WTC11 (cell line): ENCODE measurements around the gene NOXA1.

Experiments used
- ATF3 ChIP-seq: sonication (generic); formaldehyde crosslinking; conservative IDR thresholded peaks from 2 replicates; pipeline ENCODE4 v1.8.1; 2022; ENCODE audit warnings: mild to moderate bottlenecking, missing genetic modification reagents
- CDX4 ChIP-seq: fragments of 250-450 bp; sonication (Bioruptor Pico); IDR thresholded peaks from 2 replicates; pipeline ENCODE4 v1.9.0; 2021; ENCODE audit warnings: moderate library complexity, mild to moderate bottlenecking, inconsistent platforms, borderline replicate concordance
- CTCF ChIP-seq: fragments of 200-600 bp; IDR thresholded peaks from 2 replicates; pipeline ENCODE4 v1.8.0; 2022; ENCODE audit warnings: antibody characterized with exemption
- ETV6 ChIP-seq: sonication (generic); formaldehyde crosslinking; IDR thresholded peaks from 2 replicates; pipeline ENCODE4 v1.8.1; 2022; ENCODE audit warnings: mild to moderate bottlenecking, missing genetic modification reagents
- HMGXB4 ChIP-seq: sonication (generic); formaldehyde crosslinking; IDR thresholded peaks from 2 replicates; pipeline ENCODE4 v1.8.1; 2023; ENCODE audit warnings: mild to moderate bottlenecking, moderate library complexity, missing genetic modification reagents
- IRF2 ChIP-seq: sonication (generic); formaldehyde crosslinking; IDR thresholded peaks from 2 replicates; pipeline ENCODE4 v1.8.0; 2022; ENCODE audit warnings: low read depth, missing genetic modification reagents, borderline replicate concordance
- NR3C1 ChIP-seq: sonication (generic); formaldehyde crosslinking; conservative IDR thresholded peaks from 2 replicates; pipeline ENCODE4 v1.8.1; 2023; ENCODE audit warnings: low read depth, mild to moderate bottlenecking, missing genetic modification reagents
- PRDM15 ChIP-seq: sonication (generic); formaldehyde crosslinking; IDR thresholded peaks from 2 replicates; pipeline ENCODE4 v1.8.0; 2022; ENCODE audit warnings: missing genetic modification reagents
- SP1 ChIP-seq: sonication (generic); formaldehyde crosslinking; conservative IDR thresholded peaks from 2 replicates; pipeline ENCODE4 v1.8.1; 2022; ENCODE audit warnings: missing genetic modification reagents

GRCh38 chr9:137416563-137417151 lies 6.5 kb upstream of the NOXA1 start:
- no peak for TF ChIP-seq CTCF
- TF ChIP-seq IRF2 (CRISPR knock-in tag): no peak
- no peak for TF ChIP-seq ETV6 (CRISPR knock-in tag)
- TF ChIP-seq NR3C1 (CRISPR knock-in tag): no peak
- TF ChIP-seq PRDM15: no peak
- TF ChIP-seq SP1 (CRISPR knock-in tag): no peak
- TF ChIP-seq HMGXB4: no peak
- TF ChIP-seq ATF3: no peak
- no peak for TF ChIP-seq CDX4 (CRISPR knock-in tag)
